Inflammatory macrophage (primary cell): ENCODE measurements around the gene TXK.

ENCODE experiments used
- DNase-seq, 2 donors: peaks; one replicate each; pipeline ENCODE4 v3.0.0-alpha.2; 2020 to 2022

TXK gene

DNA sequence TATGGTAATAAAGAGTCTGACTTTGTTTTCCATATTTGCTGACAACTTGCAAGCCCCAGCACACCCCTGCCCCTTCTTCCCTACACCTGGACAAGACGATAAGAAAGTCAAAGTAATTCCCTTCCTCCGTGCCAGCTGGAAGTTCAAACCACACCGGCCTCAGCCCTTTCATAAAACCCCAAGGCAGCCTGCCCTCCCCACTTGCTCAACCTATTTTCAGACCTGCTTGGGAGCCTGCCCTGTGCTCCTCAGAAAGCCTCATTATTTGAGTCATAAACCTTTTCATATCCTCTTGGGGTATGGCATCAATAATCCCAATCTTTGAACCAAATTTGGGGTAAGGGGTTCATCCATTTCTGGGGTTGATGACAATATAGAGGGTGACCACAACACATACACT lies 88.0 kb downstream of the TXK start:
- no peak for DNase-seq

DNA sequence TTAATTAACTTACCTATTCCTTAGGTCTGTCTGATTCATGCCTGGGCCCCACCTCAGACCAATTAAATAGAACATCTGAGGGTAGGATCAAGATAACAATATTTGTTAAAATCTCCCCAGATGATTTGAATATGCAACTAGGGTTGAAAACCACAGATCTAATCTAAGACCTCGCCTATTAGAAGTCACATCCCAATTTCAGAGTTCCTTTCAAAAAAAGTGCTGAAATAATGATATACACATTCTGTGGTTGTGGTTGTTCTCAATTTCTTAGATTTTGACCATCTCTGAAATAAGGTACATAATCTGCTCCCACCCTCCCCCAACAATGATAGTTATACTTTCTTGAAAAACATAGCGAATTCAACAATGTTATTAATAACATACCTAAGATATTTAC lies 89.8 kb downstream of the TXK start:
- no peak for DNase-seq

DNA sequence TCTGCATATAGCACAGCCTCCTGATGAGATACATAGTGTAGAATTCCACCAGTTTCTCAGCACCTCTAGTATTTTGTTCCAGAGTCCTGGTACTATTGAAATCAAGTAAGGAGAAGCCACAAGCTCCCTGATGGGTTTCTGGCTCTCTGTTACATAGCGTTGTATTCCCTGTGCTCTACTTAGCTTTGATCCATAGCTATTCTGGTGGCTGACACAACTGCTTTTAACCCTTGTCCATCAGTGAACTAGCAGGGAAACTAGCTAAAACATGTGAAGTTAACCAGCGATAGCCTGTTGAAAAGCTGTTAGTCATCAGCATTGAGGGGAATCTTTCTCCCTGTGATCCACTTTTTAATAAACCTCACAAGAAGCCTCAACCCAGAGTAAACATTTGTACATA lies 90.5 kb downstream of the TXK start:
- DNase-seq: no peak

DNA sequence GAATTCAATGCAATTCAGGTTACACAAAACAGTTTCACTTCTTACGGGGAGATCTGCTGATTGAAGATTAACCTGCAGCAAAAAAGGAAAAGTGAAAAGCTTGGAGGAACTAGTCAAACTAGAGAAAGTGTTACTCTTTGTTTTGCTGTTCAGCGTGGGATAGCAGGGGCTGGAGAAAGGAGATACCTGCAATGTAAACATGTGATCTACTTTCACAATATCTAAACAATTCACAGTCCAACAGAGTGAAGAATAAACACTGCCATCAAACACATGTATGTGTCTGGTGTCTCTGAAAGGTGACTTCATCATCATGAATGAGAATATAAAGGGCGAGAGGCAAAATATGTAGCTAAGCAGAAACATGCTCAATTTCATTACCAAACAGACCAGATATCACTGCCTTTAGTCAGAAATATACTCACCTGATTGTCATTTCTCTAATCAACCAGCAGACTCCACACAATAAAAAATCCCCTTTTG lies 91.0 kb downstream of the TXK start:
- no peak for DNase-seq

DNA sequence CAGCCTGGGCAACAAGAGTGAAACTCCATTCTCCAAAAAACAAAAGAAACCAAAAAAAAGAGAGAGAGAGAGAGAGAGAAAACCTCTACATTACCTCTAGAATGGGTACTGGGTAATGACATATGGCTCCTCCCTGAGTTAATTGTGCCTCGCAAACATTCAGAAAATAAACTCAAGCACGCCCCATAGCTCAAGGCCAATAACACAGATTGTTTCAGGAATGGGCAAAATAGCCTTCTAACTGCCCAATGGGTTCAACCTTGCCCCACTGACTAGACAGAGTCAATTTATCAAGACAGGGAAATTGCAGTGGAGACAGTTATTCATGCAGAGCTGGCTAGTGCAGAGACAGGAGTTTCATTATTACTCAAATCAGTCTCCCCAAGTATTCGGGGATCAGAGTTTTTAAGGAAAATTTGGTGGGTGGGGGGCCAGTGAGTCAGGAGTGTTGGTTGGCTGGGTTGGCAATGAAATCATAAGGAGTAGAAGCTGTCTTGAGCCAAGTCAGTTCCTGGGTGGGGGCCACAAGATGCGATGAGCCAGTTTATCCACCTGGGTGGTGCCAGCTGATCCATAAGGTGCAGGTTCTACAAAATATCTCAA lies 92.4 kb downstream of the TXK start:
- DNase-seq: no peak

DNA sequence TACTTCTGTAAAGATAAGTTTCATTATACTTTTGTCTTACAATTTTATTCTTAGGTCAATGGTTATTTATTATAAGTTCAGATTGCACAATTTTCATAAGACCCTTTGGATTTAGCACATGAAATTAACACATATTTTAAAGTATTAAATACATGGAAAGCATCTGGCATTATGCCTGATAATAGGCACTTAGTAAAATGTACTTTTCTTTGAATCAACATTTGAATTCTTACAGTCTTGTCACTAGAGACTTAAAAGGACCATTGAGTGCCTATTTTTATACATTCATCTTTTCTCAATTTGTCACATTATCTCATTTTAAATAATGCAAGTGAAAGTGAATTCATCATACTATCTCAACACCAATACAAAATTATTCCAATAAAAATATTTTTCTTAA lies 94.5 kb downstream of the TXK start:
- DNase-seq: no peak

DNA sequence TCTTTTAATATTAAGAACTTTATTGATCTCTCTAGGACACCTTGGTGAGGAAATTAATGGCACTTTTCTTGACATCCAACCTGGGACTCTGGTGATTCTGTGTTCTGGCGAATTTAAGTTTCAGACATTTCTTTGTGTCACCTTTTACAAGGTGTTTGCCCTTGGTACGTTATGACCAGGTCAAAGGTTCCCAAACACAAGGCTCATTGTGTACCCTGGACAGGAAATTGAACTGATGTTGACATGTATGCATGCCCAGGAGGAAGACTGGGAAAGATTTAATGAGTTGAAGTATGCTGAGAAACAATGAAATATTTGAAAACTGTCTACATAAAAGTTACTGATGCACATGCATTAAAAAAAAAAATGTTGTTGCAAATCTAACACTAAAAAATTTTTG lies 95.4 kb downstream of the TXK start:
- DNase-seq: no peak

DNA sequence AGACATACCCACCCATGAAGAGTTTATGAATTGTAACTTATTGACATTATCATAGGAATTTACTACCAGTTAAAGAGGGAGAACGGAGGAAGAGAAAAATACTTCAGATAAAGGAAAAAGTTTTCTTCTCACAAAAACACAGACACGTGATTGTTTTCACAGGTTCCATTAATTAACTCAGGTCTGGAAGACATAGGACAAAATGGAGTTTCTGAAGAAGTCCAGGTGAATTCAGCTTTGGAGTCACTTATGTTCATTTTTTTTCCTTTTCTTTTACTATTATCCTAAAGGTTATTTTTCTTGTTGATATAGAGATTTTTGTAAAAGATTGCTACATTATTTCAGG lies 97.0 kb downstream of the TXK start:
- DNase-seq: no peak

DNA sequence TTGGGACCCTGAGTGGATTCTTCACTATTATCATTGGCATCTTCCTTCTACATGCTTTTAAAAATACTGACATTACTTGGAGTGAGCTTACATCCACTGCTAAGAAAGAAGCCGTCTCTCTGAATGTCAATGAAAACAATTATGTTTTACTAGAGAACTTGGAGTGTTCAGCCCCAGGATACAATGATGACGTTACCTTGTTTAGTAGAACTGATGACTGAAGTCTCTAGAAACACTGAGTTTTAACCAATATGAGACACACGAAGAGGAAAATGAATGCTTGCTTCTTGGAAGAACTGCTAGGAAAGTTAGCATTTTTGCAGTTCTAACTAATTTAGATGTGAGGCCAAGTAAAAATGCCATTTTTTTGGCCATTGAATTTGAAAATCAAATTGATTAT lies 98.1 kb downstream of the TXK start:
- DNase-seq: no peak

DNA sequence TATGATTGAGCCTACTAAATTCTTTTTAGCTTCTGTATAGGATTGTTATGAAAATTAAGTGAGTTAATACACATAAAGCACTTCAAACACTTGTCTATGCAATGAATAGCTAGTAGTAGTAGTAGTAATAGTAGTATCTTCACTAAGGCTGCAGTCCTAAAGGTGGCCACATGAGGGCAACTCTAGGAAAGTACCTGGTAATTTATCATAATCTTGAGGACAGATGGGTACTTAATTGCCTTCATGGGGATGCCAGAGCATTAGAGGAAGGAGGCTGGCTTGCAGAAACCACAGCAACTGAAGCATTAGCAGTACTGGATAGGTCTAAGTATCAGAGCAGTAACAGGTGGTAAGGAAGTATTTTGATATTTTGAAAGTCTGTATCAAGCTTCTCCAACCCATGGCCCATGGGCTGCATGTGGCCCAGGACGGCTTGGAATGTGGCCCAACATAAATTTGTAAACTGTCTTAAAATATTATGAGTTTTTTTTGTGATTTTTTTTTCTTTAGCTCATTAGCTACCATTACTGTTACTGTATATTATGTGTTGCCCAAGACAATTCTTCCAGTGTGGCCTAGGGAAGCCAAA lies 100.1 kb downstream of the TXK start:
- DNase-seq: peak; percentile 34 to 35

DNA sequence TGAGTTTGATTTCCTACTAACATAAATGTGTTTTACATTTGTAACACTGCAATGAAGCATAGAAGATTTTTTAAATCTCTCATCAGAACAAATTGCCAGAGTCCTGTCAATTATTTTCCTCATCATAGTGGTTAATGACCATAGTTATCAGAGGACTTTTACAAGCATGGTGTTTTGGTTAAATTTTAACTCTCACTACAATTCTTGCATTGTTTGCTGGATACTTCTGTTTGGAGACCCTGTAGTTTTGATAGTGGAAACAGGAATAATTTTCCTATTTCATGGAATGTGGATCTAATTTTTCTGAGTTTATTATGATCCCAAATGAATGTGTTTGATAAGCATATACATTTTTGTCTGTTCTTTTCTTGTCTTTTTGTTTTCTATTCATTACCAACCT lies 100.6 kb downstream of the TXK start:
- DNase-seq: no peak

DNA sequence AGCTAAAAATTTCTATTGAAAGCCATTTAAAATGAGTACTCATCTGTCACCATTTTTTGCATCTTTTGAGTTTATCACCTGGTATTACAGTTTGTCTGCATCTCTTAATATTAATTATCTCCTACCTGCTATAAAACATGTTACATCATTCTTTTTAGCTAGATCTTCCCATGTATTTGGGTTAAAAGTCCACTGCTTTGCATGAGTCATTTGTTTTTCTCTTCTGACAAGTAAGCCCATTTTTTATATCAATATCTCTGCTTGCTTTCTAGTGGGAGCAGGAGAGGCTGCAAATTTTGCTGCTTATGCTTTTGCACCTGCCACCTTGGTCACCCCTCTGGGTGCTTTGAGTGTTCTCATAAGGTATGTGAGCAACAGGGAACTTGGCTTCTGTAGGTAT lies 101.3 kb downstream of the TXK start:
- no peak for DNase-seq

DNA sequence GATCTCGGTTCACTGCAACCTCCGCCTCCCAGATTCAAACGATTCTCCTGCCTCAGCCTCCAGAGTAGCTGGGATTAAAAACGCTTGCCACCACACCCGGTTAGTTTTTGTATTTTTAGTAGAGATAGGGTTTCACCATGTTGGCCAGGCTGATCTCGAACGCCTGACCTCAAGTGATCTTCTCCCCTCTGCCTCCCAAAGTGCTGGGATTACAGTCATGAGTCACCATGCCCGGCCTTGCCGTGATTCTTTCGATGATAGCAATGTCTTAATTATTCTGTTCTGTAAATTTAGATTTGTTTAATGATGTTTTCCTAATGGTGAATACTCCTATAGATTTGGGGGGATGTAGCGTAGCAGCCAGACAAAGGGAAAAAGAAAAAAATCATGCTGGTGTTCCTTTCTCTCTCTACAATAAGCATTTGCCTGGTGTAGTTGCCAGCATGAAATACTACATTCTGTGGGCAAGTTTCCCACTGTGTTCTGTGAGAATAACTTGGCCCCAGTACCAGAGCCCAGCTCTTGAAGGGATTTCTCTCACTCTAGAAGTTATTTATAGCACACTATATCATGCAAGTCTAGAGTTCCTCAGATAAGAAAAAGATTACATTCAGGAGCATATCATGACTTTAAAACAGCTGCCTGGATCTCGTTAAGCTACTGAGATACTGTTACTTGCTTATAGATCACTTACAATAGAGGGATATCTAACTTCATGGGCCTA lies 102.1 kb downstream of the TXK start:
- DNase-seq: no peak

DNA sequence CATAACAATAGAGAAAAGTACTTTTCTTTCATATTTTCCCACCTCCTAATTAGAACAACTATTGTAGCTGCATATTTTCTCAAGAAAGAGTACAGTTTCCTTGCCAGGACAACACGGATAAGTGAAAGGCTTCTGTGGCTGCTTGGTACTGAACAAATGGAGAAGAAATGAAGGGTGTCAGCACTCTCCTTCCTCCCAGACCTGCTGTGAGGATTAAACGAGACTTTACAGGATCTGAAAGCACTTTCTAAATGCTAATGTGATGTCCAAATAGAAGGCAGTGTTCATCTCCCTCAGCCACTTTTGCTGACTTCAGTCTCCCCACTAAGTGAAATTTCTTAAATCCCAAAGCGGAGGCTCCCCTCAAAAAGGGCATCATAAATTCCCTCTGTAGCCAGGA lies 103.6 kb downstream of the TXK start:
- DNase-seq: no peak

DNA sequence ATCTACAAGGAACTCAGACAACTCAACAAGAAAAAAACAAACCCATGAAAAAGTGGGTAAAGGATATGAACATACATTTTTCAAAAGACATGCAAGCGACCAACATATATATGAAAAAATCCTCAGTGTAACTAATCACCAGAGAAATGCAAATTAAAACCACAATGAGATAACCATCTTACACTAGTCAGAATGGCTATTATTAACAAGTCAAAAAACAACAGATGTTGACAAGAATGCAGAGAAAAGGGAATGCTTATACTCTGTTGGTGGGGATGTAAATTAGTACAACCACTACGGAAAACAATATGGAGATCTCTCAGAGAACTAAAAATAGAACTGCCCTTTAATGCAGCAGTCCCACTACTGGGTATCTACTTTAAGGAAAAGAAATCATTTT lies 105.4 kb downstream of the TXK start:
- no peak for DNase-seq

DNA sequence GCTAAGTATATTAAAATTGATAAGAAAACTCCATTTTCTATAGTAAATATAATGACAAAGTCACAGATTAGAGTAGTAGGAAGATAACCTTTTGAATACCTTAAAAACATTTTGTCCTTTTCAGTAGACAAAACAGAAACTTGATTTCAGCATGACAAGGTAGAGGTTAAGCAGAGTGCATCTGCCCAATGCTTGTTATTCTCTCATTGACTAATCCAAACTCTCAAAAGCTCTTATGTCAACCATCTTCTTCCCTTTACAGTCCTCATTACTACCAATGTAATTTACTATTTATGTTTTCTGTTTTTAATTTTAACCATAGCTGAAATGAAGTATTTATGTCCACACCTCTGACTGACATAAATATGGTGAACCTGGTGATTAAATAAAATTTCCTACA lies 106.4 kb downstream of the TXK start:
- DNase-seq: no peak

DNA sequence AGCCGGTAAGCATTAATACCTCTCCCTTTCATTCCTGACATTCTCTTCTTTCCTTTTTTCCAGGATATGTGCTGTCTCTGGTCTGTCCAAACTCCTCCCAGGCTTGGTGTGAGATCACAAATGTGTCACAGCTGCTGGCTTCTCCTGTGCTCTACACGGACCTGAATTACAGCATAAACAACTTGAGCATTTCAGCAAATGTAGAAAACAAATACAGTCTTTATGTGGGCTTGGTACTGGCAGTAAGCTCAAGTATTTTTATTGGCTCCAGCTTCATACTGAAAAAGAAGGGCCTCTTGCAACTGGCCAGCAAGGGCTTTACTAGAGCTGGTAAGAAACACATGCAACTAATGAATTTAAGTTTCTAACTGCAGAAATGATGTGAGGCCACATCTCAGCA lies 109.0 kb downstream of the TXK start:
- no peak for DNase-seq

DNA sequence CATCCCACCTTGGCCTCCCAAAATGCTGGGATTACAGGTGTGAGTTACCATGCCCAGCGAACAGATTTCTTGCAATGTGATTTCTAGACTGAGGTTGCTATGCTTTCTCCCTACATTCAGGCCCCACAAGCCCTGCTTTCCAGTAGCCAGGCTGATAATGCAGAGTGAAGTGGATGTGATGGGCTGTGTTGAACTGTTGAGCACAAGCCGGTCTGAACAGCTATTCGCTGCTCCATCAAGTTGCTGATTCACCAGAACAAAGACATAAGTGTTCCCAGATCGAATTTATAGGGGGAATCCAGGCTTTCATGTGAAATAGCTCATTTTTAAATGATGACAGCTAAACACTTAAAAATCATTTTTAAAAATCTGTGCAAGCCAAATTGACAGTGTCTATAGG lies 109.5 kb downstream of the TXK start:
- DNase-seq: no peak

DNA sequence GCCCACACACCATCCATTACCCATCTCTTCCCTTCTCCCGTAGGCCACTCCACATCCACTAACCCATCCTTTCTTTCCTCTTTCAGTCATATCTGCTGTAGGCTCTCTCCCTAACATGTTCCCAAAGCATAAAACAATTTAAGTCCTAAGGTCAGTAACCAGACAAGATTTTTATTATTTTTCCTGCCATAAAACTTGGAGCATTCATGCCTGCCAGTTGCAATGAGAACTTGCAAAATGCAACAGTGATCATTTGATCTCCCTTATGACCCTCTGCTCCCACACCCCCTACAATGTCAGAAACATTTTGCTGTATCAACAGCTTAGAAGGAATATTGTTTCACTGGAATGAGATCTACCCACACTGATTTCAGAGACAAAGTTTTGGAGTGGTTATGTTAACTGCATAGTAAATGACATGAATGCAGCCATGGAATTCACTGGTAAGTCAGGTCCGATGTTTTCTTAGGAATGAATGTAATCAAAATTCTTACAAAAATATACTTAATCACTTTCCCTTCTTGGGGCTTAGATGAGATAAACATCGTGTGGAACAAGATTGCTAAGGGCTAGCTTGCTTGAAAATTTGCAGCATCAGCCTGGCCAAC lies 111.8 kb downstream of the TXK start:
- DNase-seq: no peak

DNA sequence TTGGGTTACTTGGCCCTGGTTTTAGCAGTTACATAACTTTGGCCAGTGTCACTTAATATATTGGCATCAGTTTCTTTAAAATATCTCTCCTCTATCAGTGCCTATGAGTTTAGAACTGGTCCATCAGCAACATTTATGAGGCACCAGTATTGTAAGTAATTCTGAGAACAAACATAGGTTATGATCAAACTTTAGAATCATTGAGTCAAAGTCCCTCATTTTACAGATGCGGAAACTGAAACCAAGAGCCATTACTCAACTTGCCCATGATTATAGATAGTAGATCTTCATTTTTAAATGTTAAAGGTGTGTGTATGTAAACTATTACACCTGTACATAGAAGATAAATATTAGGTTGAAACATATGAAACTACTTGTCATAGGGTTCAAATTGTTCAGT lies 113.0 kb downstream of the TXK start:
- no peak for DNase-seq

DNA sequence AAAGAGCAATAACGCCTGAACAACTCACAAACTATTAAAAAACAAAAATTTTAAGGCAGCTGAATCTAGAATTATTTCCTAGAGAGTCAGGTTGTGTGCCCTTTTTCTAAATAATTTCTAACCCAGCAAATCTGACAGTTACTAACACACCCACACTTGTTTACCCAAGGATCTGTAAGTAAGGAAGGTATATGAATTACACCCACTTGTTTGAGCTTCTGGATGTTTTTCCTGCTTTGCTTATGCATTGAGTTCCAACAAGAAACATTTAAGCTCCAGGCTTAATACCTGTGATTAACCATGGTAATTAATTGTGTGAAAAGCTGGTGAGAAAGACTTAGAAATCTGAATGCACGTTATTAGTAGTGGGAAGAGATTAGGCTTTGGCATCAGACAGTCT lies 115.9 kb downstream of the TXK start:
- no peak for DNase-seq

DNA sequence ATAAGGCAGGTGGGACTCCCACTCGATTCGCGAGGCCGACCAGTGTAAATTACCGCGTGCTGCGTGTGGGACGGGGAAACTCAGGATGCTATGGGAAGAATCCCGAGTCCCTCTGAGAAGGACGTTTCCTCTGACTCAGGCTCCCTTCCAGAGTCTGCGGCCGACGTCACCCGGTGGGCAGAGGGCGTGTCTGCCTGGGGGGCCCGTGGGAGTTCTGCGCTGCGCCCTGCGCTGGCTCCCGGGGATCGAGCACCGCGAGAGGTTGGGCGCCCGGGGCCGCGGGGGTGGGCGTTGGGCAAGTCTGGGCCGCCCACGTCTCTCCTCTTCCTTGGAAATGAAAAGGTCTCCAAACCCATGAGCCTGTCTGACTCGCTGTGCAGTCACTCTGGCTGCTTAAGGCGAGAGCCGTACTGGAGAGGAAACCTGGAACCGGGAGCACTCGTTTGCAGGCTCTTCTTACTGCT lies 116.9 kb downstream of the TXK start:
- peak; percentile 36 to 82 for DNase-seq
